ENCODE results near the gene NT5E. TPM values are rescaled to one million over a fixed set of nuclear protein-coding genes. Genes with fewer than 3 reads are reported as not detected.

The NT5E gene
- total and polyA plus RNA-seq, 4 donors = 13.5 to 51.5 (median 34.1) TPM

DNA sequence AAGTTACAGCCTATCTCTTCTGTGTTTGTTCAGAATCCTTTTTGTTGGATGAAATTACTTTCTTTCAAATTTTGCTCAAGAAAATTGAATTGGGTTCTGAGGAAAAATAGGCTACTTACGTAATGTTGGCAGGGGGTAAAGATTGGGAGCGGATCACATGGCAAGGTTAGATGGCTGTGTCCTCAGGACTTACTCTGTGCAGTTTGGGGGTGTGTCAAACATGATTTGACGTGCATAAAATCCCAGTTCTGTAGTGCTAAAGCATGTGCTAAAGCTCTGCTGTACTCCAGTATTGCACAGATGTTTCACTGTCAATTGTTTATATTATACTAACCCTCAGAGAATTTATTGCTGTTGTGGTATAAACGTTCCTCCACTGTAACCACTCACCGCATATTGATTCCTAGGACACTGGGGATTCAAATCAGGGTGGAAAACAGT lies 2.6 kb downstream of the NT5E start:
- 37% methylated on average over 5 of the region's 5 CpGs for WGBS
- Histone ChIP-seq H3K9me3 (ENCODE audit: control insufficient read depth in 4 of 4, low read length in 3 of 4) (no peaks in the 10 kb centered on the region), H3K9ac (ENCODE audit: low read depth in 1 of 2, low read length in 2 of 2) (peak overlapping the region in 1 of 2 donors; percentile 18), H3K27me3 (ENCODE audit: control insufficient read depth in 4 of 4, insufficient read depth in 4 of 4, low read length in 3 of 4) (no peaks in the 10 kb centered on the region), H3K36me3 (ENCODE audit: control insufficient read depth in 4 of 4, insufficient read depth in 3 of 4, low read depth in 1 of 4, low read length in 3 of 4) (peaks cover 0 to 3% (median 0%) of the 10 kb centered on the region in 4 donors), H3K27ac (ENCODE audit: low read depth in 1 of 2, low read length in 2 of 2) (peak overlapping the region; percentile 77 to 87), H3K4me1 (ENCODE audit: control insufficient read depth in 4 of 4, insufficient read depth in 4 of 4, low read length in 3 of 4) (peaks cover 6 to 41% (median 27%) of the 10 kb centered on the region in 4 donors), H3K4me3 (ENCODE audit: low read depth in 1 of 3, low read length in 3 of 3) (peak overlapping the region in 2 of 3 donors; percentile 79 to 97)
- no peak for DNase-seq (ENCODE audit: low spot score)
- TF ChIP-seq RXRA (IDR thresholded peaks at IDR 0.05) (peak in 1 of 2 donors; percentile 31), HNF4A (conservative IDR thresholded peaks at IDR 0.05) (peak in 1 of 2 donors; percentile 25), JUND (IDR thresholded peaks at IDR 0.05) (no peak)
- TF ChIP-seq, protein P1, sequence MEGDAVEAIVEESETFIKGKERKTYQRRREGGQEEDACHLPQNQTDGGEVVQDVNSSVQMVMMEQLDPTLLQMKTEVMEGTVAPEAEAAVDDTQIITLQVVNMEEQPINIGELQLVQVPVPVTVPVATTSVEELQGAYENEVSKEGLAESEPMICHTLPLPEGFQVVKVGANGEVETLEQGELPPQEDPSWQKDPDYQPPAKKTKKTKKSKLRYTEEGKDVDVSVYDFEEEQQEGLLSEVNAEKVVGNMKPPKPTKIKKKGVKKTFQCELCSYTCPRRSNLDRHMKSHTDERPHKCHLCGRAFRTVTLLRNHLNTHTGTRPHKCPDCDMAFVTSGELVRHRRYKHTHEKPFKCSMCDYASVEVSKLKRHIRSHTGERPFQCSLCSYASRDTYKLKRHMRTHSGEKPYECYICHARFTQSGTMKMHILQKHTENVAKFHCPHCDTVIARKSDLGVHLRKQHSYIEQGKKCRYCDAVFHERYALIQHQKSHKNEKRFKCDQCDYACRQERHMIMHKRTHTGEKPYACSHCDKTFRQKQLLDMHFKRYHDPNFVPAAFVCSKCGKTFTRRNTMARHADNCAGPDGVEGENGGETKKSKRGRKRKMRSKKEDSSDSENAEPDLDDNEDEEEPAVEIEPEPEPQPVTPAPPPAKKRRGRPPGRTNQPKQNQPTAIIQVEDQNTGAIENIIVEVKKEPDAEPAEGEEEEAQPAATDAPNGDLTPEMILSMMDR (IDR thresholded peaks at IDR 0.05; ENCODE audit: low read depth, low read length, missing input control) = no peak
- TF ChIP-seq, protein P2, sequence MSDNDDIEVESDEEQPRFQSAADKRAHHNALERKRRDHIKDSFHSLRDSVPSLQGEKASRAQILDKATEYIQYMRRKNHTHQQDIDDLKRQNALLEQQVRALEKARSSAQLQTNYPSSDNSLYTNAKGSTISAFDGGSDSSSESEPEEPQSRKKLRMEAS (IDR thresholded peaks at IDR 0.05) = peak; percentile 15

DNA sequence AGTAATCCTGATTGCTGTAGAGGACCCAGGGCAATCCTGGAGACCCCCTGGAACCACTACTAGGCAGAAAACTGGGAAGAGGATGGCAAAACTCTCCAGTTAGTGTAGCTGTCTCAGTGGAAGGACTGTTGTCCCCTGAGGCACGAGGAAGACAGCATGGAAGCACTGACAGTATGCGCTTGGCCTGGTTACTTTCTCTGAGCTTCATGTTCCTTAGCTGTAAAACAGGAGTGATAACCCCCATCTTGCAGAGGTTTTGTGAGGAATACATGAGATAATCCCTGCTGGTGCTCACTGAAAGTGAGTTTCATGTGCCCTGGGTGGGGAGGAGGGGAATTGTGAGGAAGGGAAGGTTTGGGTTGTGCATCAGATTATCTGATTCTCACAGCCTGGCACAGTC lies 3.2 kb downstream of the NT5E start:
- Histone ChIP-seq H3K27ac (ENCODE audit: low read depth in 1 of 2, low read length in 2 of 2) (peak overlapping the region in 1 of 2 donors; percentile 87), H3K9ac (ENCODE audit: low read depth in 1 of 2, low read length in 2 of 2) (no peak overlapping the region), H3K27me3 (ENCODE audit: control insufficient read depth in 4 of 4, insufficient read depth in 4 of 4, low read length in 3 of 4) (no peaks in the 10 kb centered on the region), H3K4me3 (ENCODE audit: low read depth in 1 of 3, low read length in 3 of 3) (no peak overlapping the region), H3K36me3 (ENCODE audit: control insufficient read depth in 4 of 4, insufficient read depth in 3 of 4, low read depth in 1 of 4, low read length in 3 of 4) (peaks cover 0 to 3% (median 0%) of the 10 kb centered on the region in 4 donors), H3K9me3 (ENCODE audit: control insufficient read depth in 4 of 4, low read length in 3 of 4) (no peaks in the 10 kb centered on the region), H3K4me1 (ENCODE audit: control insufficient read depth in 4 of 4, insufficient read depth in 4 of 4, low read length in 3 of 4) (peaks cover 6 to 47% (median 27%) of the 10 kb centered on the region in 4 donors)
- 95% methylated on average over 2 of the region's 2 CpGs for WGBS
- TF ChIP-seq HNF4G (IDR thresholded peaks at IDR 0.05) (no peak), FOXA2 (IDR thresholded peaks at IDR 0.05) (no peak), JUND (IDR thresholded peaks at IDR 0.05) (no peak), GABPA (IDR thresholded peaks at IDR 0.05 in 1 of 2, conservative IDR thresholded peaks at IDR 0.05 in 1 of 2) (no peak), FOXA1 (IDR thresholded peaks at IDR 0.05) (no peak), TAF1 (conservative IDR thresholded peaks at IDR 0.05) (no peak), EGR1 (IDR thresholded peaks at IDR 0.05; ENCODE audit: low read depth in 2 of 2) (no peak), NR2F2 (IDR thresholded peaks at IDR 0.05) (no peak), RXRA (IDR thresholded peaks at IDR 0.05) (no peak)
- TF ChIP-seq, protein P3, sequence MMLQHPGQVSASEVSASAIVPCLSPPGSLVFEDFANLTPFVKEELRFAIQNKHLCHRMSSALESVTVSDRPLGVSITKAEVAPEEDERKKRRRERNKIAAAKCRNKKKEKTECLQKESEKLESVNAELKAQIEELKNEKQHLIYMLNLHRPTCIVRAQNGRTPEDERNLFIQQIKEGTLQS (IDR thresholded peaks at IDR 0.05) = no peak
- TF ChIP-seq, protein P1 (IDR thresholded peaks at IDR 0.05; ENCODE audit: low read depth, low read length, missing input control) = no peak
- no peak for DNase-seq (ENCODE audit: low spot score)

DNA sequence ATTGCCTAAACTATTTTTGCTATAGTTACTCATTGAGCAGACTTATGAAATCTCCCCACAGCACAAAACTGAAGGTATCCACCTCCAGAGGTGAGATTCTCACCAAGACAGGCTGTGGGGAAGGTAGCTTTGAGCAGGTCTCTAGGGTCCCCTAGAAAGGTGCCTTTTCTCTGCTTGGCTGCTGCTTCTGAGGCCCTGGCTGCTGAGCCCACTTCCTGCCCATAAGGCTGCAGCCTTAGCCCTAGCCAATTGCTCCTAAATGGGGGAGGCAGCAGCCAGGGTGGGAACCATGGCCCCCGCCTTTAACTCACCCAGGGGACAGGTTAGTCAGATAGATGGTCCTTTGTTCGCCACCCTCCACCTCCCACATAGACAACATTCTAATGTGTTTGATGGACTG lies 3.6 kb downstream of the NT5E start:
- H3K4me3 ChIP-seq (ENCODE audit: low read depth in 1 of 3, low read length in 3 of 3) = no peak overlapping the region
- H3K9ac ChIP-seq (ENCODE audit: low read depth in 1 of 2, low read length in 2 of 2) = no peak overlapping the region
- no peak for DNase-seq (ENCODE audit: low spot score)
- H3K4me1 ChIP-seq (ENCODE audit: control insufficient read depth in 4 of 4, insufficient read depth in 4 of 4, low read length in 3 of 4) = peaks cover 6 to 52% (median 30%) of the 10 kb centered on the region in 4 donors
- no peak overlapping the region for H3K27ac ChIP-seq (ENCODE audit: low read depth in 1 of 2, low read length in 2 of 2)
- no peaks in the 10 kb centered on the region for H3K27me3 ChIP-seq (ENCODE audit: control insufficient read depth in 4 of 4, insufficient read depth in 4 of 4, low read length in 3 of 4)
- 91% methylated on average over 2 of the region's 2 CpGs for WGBS
- peaks cover 0 to 3% (median 0%) of the 10 kb centered on the region in 4 donors for H3K36me3 ChIP-seq (ENCODE audit: control insufficient read depth in 4 of 4, insufficient read depth in 3 of 4, low read depth in 1 of 4, low read length in 3 of 4)
- H3K9me3 ChIP-seq (ENCODE audit: control insufficient read depth in 4 of 4, low read length in 3 of 4) = no peaks in the 10 kb centered on the region
- TF ChIP-seq, protein P2 (IDR thresholded peaks at IDR 0.05) = no peak
- TF ChIP-seq RAD21 (IDR thresholded peaks at IDR 0.05) = no peak
- no peak for TF ChIP-seq EGR1 (IDR thresholded peaks at IDR 0.05; ENCODE audit: low read depth in 2 of 2)
- no peak for TF ChIP-seq GABPA (IDR thresholded peaks at IDR 0.05 in 1 of 2, conservative IDR thresholded peaks at IDR 0.05 in 1 of 2)
- no peak for TF ChIP-seq JUND (IDR thresholded peaks at IDR 0.05)
- no peak for TF ChIP-seq SP1 (IDR thresholded peaks at IDR 0.05)
- TF ChIP-seq, protein P3 (IDR thresholded peaks at IDR 0.05) = no peak
- TF ChIP-seq, protein P4, sequence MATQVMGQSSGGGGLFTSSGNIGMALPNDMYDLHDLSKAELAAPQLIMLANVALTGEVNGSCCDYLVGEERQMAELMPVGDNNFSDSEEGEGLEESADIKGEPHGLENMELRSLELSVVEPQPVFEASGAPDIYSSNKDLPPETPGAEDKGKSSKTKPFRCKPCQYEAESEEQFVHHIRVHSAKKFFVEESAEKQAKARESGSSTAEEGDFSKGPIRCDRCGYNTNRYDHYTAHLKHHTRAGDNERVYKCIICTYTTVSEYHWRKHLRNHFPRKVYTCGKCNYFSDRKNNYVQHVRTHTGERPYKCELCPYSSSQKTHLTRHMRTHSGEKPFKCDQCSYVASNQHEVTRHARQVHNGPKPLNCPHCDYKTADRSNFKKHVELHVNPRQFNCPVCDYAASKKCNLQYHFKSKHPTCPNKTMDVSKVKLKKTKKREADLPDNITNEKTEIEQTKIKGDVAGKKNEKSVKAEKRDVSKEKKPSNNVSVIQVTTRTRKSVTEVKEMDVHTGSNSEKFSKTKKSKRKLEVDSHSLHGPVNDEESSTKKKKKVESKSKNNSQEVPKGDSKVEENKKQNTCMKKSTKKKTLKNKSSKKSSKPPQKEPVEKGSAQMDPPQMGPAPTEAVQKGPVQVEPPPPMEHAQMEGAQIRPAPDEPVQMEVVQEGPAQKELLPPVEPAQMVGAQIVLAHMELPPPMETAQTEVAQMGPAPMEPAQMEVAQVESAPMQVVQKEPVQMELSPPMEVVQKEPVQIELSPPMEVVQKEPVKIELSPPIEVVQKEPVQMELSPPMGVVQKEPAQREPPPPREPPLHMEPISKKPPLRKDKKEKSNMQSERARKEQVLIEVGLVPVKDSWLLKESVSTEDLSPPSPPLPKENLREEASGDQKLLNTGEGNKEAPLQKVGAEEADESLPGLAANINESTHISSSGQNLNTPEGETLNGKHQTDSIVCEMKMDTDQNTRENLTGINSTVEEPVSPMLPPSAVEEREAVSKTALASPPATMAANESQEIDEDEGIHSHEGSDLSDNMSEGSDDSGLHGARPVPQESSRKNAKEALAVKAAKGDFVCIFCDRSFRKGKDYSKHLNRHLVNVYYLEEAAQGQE (IDR thresholded peaks at IDR 0.05) = no peak
